Measurements from ENCODE around the gene INVS.
"Not testable (repeated sequence)": the region's sequence is repeated elsewhere in the genome, so short reads cannot be mapped to it uniquely, and the experiment has no call there.

INVS gene

DNA sequence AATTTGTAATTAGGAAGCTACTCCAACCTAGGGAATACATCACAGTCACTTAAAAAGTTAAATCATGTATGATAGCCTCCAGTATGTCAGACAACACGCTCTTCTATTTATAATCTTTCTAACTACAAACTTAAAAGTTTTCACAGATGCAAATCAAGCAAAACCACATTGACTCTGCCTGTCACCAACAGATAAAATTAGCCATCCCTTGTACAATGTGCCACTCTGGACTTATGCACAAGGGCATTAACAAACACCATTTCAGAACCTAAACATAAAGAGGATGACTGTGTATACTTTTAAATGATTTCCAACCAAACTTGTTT lies 15.0 kb upstream of the INVS start:
- peak; percentile 28 for FAIRE-seq
- no peak for DNase-seq (ENCODE audit: low spot score)

DNA sequence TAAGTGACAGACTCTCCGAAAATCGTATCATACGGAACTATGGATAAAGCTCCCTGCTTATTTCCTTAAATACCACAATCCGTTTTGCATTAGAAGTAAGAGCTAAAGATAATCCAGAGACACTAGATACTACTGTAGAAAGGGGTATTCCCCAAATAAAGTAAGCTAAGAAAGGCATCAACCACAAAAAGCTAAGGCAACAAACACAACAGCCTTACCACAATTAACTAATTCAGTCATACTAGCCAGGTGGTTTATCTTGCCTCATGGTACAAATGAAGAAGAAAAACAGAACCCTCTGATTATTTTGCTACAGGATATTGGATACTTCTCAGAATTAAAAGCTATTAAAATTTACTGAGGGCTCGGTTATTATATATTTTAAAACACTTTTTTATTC lies 14.3 kb upstream of the INVS start:
- no peak for DNase-seq (ENCODE audit: low spot score)
- no peak for FAIRE-seq

- FAIRE-seq (no peak), DNase-seq (ENCODE audit: low spot score) (no peak)
These were observed 12.9 kb upstream of the INVS start for GRCh38 chr9:100086097-100086635.

DNA sequence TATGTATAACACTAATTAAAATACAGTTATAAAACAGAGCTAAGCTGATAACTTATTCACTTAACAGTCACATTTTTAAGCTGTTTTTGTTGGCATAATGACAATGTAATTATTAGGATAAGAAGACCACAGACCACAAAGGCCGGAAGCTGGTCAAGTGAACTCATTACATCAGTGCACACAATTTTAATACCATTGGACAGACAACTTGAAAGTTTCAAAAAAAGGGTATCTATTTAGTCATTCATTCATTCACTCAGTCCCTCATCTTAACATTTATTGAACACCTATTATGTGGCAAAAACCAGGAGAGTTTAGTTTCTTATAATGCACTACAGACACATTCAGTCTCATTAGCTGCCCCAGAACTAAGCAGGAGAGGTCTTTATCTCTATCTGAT lies 11.8 kb upstream of the INVS start:
- FAIRE-seq (peak; percentile 94), DNase-seq (ENCODE audit: low spot score) (peak; percentile 63)

DNA sequence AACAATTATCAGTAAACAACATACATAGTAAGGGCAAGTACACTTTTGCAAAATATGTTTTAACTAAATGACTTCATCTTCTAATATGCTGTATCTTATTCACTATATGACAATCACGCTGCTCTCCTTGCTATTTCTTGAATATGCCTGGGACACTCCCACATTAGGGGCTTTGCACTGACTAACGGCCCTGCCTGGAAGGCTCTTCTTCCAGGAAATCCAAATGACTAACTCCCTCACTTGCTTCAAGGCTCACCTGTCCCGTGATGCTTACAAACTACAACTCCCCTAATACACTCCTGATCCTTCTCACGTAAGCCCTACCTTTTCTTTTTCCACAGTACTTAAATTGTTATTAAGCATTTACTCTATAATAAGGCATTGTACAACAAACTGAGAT lies 10.8 kb upstream of the INVS start:
- peak; percentile 37 for FAIRE-seq

GRCh38 chr9:100090880-100091279 lies 8.2 kb upstream of the INVS start:
- no peak for FAIRE-seq
- DNase-seq (ENCODE audit: low spot score), result no peak

More for the DNA sequence above, 10.8 kb upstream of the INVS start:
- DNase-seq (ENCODE audit: low spot score), result no peak

GRCh38 chr9:100091650-100092049 lies 7.4 kb upstream of the INVS start:
- no peak for FAIRE-seq
- no peak for DNase-seq (ENCODE audit: low spot score)

- FAIRE-seq, result no peak
- no peak for DNase-seq (ENCODE audit: low spot score)
These were observed 7.0 kb upstream of the INVS start for GRCh38 chr9:100092066-100092465.

- not testable (repeated sequence) for FAIRE-seq; DNase-seq (ENCODE audit: low spot score)
These were observed 4.6 kb upstream of the INVS start for GRCh38 chr9:100094411-100094810.

DNA sequence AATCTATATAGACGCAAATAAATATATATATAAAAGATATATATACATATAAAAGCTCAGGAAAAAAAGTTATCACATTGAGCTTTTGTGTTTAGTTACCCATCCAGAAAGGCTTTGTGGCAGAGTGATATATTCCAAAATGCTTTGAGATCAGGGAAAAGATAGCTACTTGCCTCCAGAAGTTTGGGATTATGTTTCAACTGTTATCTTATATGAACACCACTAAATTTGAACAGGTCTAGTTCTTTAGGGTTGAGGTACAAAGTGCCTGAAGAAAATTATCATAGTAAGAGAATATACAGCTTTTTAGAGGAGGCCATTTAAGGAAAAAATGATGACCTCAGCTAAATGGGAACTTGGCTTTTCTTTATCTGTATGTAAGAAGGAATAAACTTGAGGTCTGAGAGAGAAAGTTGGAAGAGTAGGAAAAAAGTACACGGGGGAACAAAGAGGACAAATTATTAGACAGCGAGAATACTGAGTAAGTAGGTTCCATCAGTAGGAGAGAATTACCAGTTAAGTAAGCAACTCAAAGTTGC lies 2.6 kb upstream of the INVS start:
- FAIRE-seq, result no peak

GRCh38 chr9:100098046-100098886 lies 777 bp upstream of the INVS start:
- FAIRE-seq (peak; percentile 50), DNase-seq (ENCODE audit: low spot score) (peak; percentile 59)

More for the DNA sequence above, 2.6 kb upstream of the INVS start:
- DNase-seq (ENCODE audit: low spot score), result no peak

GRCh38 chr9:100099722-100100042 lies 639 bp downstream of the INVS start:
- FAIRE-seq (no peak), DNase-seq (ENCODE audit: low spot score) (no peak)

- FAIRE-seq (no peak), DNase-seq (ENCODE audit: low spot score) (no peak)
These were observed 1.2 kb downstream of the INVS start for GRCh38 chr9:100100146-100100667.

GRCh38 chr9:100101608-100102007 lies 2.6 kb downstream of the INVS start:
- DNase-seq (ENCODE audit: low spot score) (no peak), FAIRE-seq (no peak)

DNA sequence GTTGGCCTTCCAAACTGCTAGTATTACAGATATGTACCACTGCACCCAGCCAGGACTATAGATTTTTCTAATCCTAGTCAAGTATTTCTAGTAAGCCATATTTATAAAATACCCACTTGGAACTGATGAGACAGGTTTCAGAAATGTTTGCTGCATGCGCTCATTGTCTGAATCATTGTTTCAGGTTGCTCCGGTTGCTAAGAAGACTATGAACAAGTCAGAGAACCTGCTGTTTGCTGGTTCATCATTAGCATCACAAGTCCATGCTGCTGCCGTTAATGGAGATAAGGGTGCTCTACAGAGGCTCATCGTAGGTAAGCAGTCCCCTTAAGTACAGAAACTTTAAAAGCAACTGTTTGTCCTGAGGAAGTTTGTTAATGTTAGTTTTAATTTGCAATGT lies 5.3 kb downstream of the INVS start:
- DNase-seq (ENCODE audit: low spot score), result peak; percentile 61
- no peak for FAIRE-seq

DNA sequence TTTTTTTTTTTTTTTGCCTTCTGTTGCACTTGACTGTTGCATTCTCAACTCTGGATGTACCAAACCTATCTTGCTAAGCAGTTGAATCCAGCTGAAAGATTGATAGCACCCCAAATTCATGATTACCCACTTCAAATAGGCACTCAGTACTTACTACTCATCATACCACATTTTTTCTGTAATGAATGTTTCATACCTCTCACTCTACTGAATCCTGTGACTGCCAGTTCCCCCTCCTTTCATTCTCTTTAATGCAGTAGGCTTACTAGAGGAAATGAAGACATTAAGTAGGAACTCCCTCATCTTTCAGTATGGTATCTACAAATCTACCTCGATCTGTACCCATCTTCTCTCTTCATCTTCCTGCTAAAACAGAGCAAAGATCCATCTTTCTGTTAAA lies 6.8 kb downstream of the INVS start:
- no peak for FAIRE-seq
- no peak for DNase-seq (ENCODE audit: low spot score)

GRCh38 chr9:100106616-100107015 lies 7.6 kb downstream of the INVS start:
- no peak for DNase-seq (ENCODE audit: low spot score)
- FAIRE-seq, result no peak

- peak; percentile 31 for DNase-seq (ENCODE audit: low spot score)
- FAIRE-seq, result no peak
These were observed 9.5 kb downstream of the INVS start for GRCh38 chr9:100108559-100108958.

- peak; percentile 96 for FAIRE-seq
- DNase-seq (ENCODE audit: low spot score), result peak; percentile 94
These were observed 12.2 kb downstream of the INVS start for GRCh38 chr9:100111235-100111634.

GRCh38 chr9:100112677-100113336 lies 13.8 kb downstream of the INVS start:
- DNase-seq (ENCODE audit: low spot score), result no peak
- FAIRE-seq, result no peak

DNA sequence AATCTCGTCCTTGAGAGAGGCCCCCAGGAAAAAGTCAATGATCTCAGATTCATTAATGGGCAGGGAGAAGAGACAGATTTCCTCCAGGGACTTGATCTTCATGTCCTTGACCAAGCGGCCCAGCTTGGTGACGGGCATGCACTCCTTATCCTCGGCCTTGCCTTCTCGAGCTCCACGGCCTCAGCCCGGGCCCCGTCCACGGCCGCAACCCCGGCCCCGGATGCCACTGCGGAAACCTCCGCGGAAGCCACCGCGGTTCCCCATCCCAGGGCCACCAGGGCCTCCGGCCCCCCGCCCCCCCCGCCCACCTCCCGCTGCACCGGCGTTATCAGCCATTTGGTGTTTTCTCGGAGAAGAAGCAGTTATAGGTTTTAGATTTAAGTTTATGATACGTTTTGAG lies 18.3 kb downstream of the INVS start:
- FAIRE-seq (no peak), DNase-seq (ENCODE audit: low spot score) (no peak)

GRCh38 chr9:100120286-100120685 lies 21.2 kb downstream of the INVS start:
- no peak for FAIRE-seq
- DNase-seq (ENCODE audit: low spot score), result no peak

Measured in RCC 7860 (cell line).